ENCODE results near the gene FAN1. TPM values are rescaled to one million over a fixed set of nuclear protein-coding genes. Genes with fewer than 3 reads are reported as not detected.

FAN1 gene
- polyA plus RNA-seq, 1 of the 3 experiments (the other 2 are of a cell fraction): 5.7 TPM

DNA sequence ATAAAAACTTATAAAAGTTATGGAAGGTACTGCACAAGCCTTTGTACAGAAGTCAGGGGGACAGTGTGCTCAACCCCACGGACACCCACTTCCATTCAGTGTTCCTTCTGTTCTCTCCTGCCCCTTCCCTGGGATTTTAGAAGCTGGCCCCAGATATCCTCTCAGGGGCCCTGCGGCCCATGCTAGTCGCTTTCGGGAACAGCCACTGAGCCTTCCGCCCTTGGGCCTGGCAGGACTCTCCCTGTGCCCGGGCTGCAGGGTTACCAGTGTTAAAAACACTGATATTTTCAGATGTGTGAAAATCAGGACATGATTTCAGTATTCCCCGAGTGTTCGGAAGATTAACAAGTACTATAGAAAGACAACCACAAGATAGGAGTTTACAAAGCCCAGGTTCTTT is 22.4 kb downstream of the FAN1 start:
- H2AFZ ChIP-seq (ENCODE audit: low read depth): no peak overlapping the region
- H3K9me2 ChIP-seq: no peaks in the 10 kb centered on the region
- H3K9ac ChIP-seq: no peak overlapping the region
- TF ChIP-seq JUND (IDR thresholded peaks at IDR 0.05): no peak
- no peak for TF ChIP-seq NFIC (IDR thresholded peaks at IDR 0.05; ENCODE audit: borderline replicate concordance)
- no peak for TF ChIP-seq SIN3A (IDR thresholded peaks at IDR 0.05; ENCODE audit: borderline replicate concordance, low read depth, low read length)
- TF ChIP-seq GATA2 (CRISPR knock-in tag; IDR thresholded peaks at IDR 0.05): no peak
- TF ChIP-seq, protein P1, sequence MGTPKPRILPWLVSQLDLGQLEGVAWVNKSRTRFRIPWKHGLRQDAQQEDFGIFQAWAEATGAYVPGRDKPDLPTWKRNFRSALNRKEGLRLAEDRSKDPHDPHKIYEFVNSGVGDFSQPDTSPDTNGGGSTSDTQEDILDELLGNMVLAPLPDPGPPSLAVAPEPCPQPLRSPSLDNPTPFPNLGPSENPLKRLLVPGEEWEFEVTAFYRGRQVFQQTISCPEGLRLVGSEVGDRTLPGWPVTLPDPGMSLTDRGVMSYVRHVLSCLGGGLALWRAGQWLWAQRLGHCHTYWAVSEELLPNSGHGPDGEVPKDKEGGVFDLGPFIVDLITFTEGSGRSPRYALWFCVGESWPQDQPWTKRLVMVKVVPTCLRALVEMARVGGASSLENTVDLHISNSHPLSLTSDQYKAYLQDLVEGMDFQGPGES (IDR thresholded peaks at IDR 0.05; ENCODE audit: low read depth, low read length): no peak
- no peak for TF ChIP-seq ELF1 (IDR thresholded peaks at IDR 0.05)
- TF ChIP-seq SMC3 (IDR thresholded peaks at IDR 0.05; ENCODE audit: low read depth, low read length): no peak
- TF ChIP-seq FOSL2 (IDR thresholded peaks at IDR 0.05; ENCODE audit: borderline replicate concordance, low read depth): no peak
- no peak for TF ChIP-seq EZH2phosphoT487 (IDR thresholded peaks at IDR 0.05; ENCODE audit: borderline replicate concordance, low read depth)
- TF ChIP-seq FOXJ3 (CRISPR knock-in tag; IDR thresholded peaks at IDR 0.05): no peak
- TF ChIP-seq CHD2 (IDR thresholded peaks at IDR 0.05; ENCODE audit: low read length, partially characterized antibody): no peak
- TF ChIP-seq FOXM1 (IDR thresholded peaks at IDR 0.05; ENCODE audit: low read depth): no peak
- TF ChIP-seq MXI1 (IDR thresholded peaks at IDR 0.05; ENCODE audit: low read depth, low read length): no peak
- TF ChIP-seq GABPA (IDR thresholded peaks at IDR 0.05; ENCODE audit: low read depth): no peak
- TF ChIP-seq ZBTB33 (IDR thresholded peaks at IDR 0.05; ENCODE audit: borderline replicate concordance, low read depth): no peak
- TF ChIP-seq TEAD4 (IDR thresholded peaks at IDR 0.05; ENCODE audit: borderline replicate concordance, insufficient read depth): no peak
- TF ChIP-seq, protein P2, sequence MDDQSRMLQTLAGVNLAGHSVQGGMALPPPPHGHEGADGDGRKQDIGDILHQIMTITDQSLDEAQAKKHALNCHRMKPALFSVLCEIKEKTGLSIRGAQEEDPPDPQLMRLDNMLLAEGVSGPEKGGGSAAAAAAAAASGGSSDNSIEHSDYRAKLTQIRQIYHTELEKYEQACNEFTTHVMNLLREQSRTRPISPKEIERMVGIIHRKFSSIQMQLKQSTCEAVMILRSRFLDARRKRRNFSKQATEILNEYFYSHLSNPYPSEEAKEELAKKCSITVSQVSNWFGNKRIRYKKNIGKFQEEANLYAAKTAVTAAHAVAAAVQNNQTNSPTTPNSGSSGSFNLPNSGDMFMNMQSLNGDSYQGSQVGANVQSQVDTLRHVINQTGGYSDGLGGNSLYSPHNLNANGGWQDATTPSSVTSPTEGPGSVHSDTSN (IDR thresholded peaks at IDR 0.05): no peak
- TF ChIP-seq POLR2AphosphoS5 (IDR thresholded peaks at IDR 0.05; ENCODE audit: low read depth, low read length): no peak
- ChIA-PET CTCF (no interaction called here), POLR2A (no interaction called here)
- H3K27me3 ChIP-seq (ENCODE audit: insufficient read depth): no peaks in the 10 kb centered on the region
- no peak overlapping the region for H3K4me2 ChIP-seq
- H3K4me1 ChIP-seq (ENCODE audit: control insufficient read depth in 1 of 2, insufficient read depth in 2 of 2, low read depth in 1 of 2, low read length in 1 of 2): peaks cover 0 to 24% of the 10 kb centered on the region in 2 experiments; a peak in 2 of 4 replicates
- DNase-seq: no peak
- H3K9me3 ChIP-seq: no peaks in the 10 kb centered on the region
- WGBS (ENCODE audit: low lambda C conversion rate): 98% methylated on average over 8 of the region's 8 CpGs
- H3K79me2 ChIP-seq (ENCODE audit: insufficient read depth): no peaks in the 10 kb centered on the region
- H3K4me3 ChIP-seq (ENCODE audit: low read depth in 2 of 2, low read length in 1 of 2): no peak overlapping the region
- peaks cover 20 to 62% of the 10 kb centered on the region in 2 experiments for H3K36me3 ChIP-seq (replicated peaks in 1 of 2; ENCODE audit: control insufficient read depth in 1 of 2, insufficient read depth in 2 of 2, low read length in 1 of 2)
- H3K27ac ChIP-seq (ENCODE audit: low read depth in 2 of 2, low read length in 1 of 2): no peak overlapping the region
- H4K20me1 ChIP-seq (ENCODE audit: insufficient read depth): no peaks in the 10 kb centered on the region
- H3F3A ChIP-seq (replicated peaks; ENCODE audit: insufficient read depth): no peaks in the 10 kb centered on the region
